ENCODE data around the gene PTPN6. TPM values are rescaled to one million over a fixed set of nuclear protein-coding genes. Genes with fewer than 3 reads are reported as not detected.
A peak's percentile ranks its signal among the peaks of the same experiment; 100 is the strongest.

The PTPN6 gene
- total RNA-seq, 2 donors from 2014 or later = 44.8 to 48.1 TPM

GRCh38 chr12:6954316-6955107 is 3.4 kb downstream of the PTPN6 start:
- H3K9me3 ChIP-seq = no peaks in the 10 kb centered on the region
- H3K4me3 ChIP-seq = peak overlapping the region; percentile 15
- no peaks in the 10 kb centered on the region for H3K27me3 ChIP-seq
- TF ChIP-seq, protein P1, sequence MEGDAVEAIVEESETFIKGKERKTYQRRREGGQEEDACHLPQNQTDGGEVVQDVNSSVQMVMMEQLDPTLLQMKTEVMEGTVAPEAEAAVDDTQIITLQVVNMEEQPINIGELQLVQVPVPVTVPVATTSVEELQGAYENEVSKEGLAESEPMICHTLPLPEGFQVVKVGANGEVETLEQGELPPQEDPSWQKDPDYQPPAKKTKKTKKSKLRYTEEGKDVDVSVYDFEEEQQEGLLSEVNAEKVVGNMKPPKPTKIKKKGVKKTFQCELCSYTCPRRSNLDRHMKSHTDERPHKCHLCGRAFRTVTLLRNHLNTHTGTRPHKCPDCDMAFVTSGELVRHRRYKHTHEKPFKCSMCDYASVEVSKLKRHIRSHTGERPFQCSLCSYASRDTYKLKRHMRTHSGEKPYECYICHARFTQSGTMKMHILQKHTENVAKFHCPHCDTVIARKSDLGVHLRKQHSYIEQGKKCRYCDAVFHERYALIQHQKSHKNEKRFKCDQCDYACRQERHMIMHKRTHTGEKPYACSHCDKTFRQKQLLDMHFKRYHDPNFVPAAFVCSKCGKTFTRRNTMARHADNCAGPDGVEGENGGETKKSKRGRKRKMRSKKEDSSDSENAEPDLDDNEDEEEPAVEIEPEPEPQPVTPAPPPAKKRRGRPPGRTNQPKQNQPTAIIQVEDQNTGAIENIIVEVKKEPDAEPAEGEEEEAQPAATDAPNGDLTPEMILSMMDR (IDR thresholded peaks at IDR 0.05) = no peak
- no peak for DNase-seq
- no peaks in the 10 kb centered on the region for H3K4me1 ChIP-seq
- peak overlapping the region; percentile 80 for H3K27ac ChIP-seq
- no peaks in the 10 kb centered on the region for H3K36me3 ChIP-seq
- peak overlapping the region; percentile 9 to 19 for H3K9ac ChIP-seq (ENCODE audit: low read depth in 2 of 2, low read length in 2 of 2)
- intact Hi-C loops (cut with DNase I) = no loop called here

GRCh38 chr12:6955108-6956020 is 4.2 kb downstream of the PTPN6 start:
- Histone ChIP-seq H3K4me1 (peaks cover 8% of the 10 kb centered on the region), H3K27me3 (no peaks in the 10 kb centered on the region), H3K27ac (peak overlapping the region; percentile 80), H3K9ac (ENCODE audit: low read depth in 2 of 2, low read length in 2 of 2) (peak overlapping the region in 1 of 2 donors; percentile 9), H3K36me3 (no peaks in the 10 kb centered on the region), H3K4me3 (no peak overlapping the region), H3K9me3 (no peaks in the 10 kb centered on the region)
- TF ChIP-seq, protein P1 (IDR thresholded peaks at IDR 0.05) = no peak
- intact Hi-C loops (cut with DNase I) = no loop called here
- DNase-seq = no peak

GRCh38 chr12:6956021-6956727 is 5.0 kb downstream of the PTPN6 start:
- H3K4me1 ChIP-seq = peaks cover 10% of the 10 kb centered on the region
- DNase-seq = no peak

GRCh38 chr12:6957151-6957701 is 6.1 kb downstream of the PTPN6 start:
- H3K36me3 ChIP-seq = no peaks in the 10 kb centered on the region
- H3K4me3 ChIP-seq = no peak overlapping the region
- no peak overlapping the region for H3K27ac ChIP-seq
- H3K9me3 ChIP-seq = no peaks in the 10 kb centered on the region
- no peak for DNase-seq
- no peaks in the 10 kb centered on the region for H3K27me3 ChIP-seq
- intact Hi-C loops (cut with DNase I) = no loop called here
- peaks cover 10% of the 10 kb centered on the region for H3K4me1 ChIP-seq
- TF ChIP-seq, protein P1 (IDR thresholded peaks at IDR 0.05) = no peak
- H3K9ac ChIP-seq (ENCODE audit: low read depth in 2 of 2, low read length in 2 of 2) = no peak overlapping the region

More at GRCh38 chr12:6956021-6956727, 5.0 kb downstream of the PTPN6 start:
- H3K4me3 ChIP-seq = no peak overlapping the region
- H3K27ac ChIP-seq = no peak overlapping the region
- TF ChIP-seq, protein P1 (IDR thresholded peaks at IDR 0.05) = no peak
- H3K36me3 ChIP-seq = no peaks in the 10 kb centered on the region
- no peak overlapping the region for H3K9ac ChIP-seq (ENCODE audit: low read depth in 2 of 2, low read length in 2 of 2)
- H3K27me3 ChIP-seq = no peaks in the 10 kb centered on the region
- intact Hi-C loops (cut with DNase I) = no loop called here
- H3K9me3 ChIP-seq = no peaks in the 10 kb centered on the region
